HEK293T (cell line): ENCODE measurements around the gene CISH.

Experiments used
- CTCF ChIA-PET: fragments of 350-600 bp; formaldehyde crosslinking; extraction: SDS; loops from one replicate; lab custom pipeline; 2021; ENCODE audit warnings: antibody characterized with exemption, inconsistent platforms; lab: Yijun Ruan, JAX
- POLR2A ChIA-PET: fragments of 350-600 bp; formaldehyde crosslinking; extraction: SDS; loops from one replicate; lab custom pipeline; 2020; ENCODE audit warnings: antibody characterized with exemption, inconsistent platforms; lab: Yijun Ruan, JAX
- DNase-seq: peaks from one replicate; pipeline ENCODE4 v3.0.0; 2012; ENCODE audit warnings: mixed read lengths; ENCODE audit errors: extremely low spot score
- ARNT ChIP-seq: fragments of 450-650 bp; IDR thresholded peaks from 2 replicates; pipeline ENCODE4 v1.6.1; 2017; ENCODE audit warnings: mild to moderate bottlenecking
- CTBP1 ChIP-seq: fragments of 450-650 bp; IDR thresholded peaks from 2 replicates; pipeline ENCODE4 v1.6.1; 2016; ENCODE audit warnings: borderline replicate concordance
- ELF4 ChIP-seq: fragments of 450-650 bp; IDR thresholded peaks from 2 replicates; pipeline ENCODE4 v1.6.1; 2017; ENCODE audit warnings: antibody characterized with exemption
- FOXA1 ChIP-seq: fragments of 450-650 bp; IDR thresholded peaks from 2 replicates; pipeline ENCODE4 v1.6.1; 2016; ENCODE audit warnings: mild to moderate bottlenecking
- FOXK2 ChIP-seq: fragments of 450-650 bp; IDR thresholded peaks from 2 replicates; pipeline ENCODE4 v1.6.1; 2016; ENCODE audit warnings: mild to moderate bottlenecking
- FOXM1 ChIP-seq: fragments of 450-650 bp; IDR thresholded peaks from 2 replicates; pipeline ENCODE4 v1.6.1; 2017; ENCODE audit warnings: mild to moderate bottlenecking, borderline replicate concordance
- HDGF ChIP-seq: fragments of 450-650 bp; IDR thresholded peaks from 2 replicates; pipeline ENCODE4 v1.6.1; 2017; ENCODE audit warnings: antibody characterized with exemption, borderline replicate concordance
- L3MBTL2 ChIP-seq: fragments of 450-650 bp; conservative IDR thresholded peaks from 2 replicates; pipeline ENCODE4 v1.6.1; 2016; ENCODE audit warnings: mild to moderate bottlenecking
- LEF1 ChIP-seq: fragments of 450-650 bp; IDR thresholded peaks from 2 replicates; pipeline ENCODE4 v1.6.1; 2017; ENCODE audit warnings: mild to moderate bottlenecking, borderline replicate concordance
- NFRKB ChIP-seq: fragments of 450-650 bp; IDR thresholded peaks from 2 replicates; pipeline ENCODE4 v1.6.1; 2016; ENCODE audit warnings: mild to moderate bottlenecking, moderate library complexity
- SP1 ChIP-seq: fragments of 450-650 bp; IDR thresholded peaks from 2 replicates; pipeline ENCODE4 v1.6.1; 2017
- SUZ12 ChIP-seq: fragments of 450-650 bp; IDR thresholded peaks from 2 replicates; pipeline ENCODE4 v1.6.1; 2016; ENCODE audit warnings: mild to moderate bottlenecking
- TARDBP ChIP-seq: fragments of 450-650 bp; IDR thresholded peaks from 2 replicates; pipeline ENCODE4 v1.6.1; 2016
- ZNF384 ChIP-seq: fragments of 450-650 bp; IDR thresholded peaks from 2 replicates; pipeline ENCODE4 v1.6.1; 2016
- TF ChIP-seq, protein P1 (sequence below): fragments of 450-650 bp; IDR thresholded peaks from 2 replicates; pipeline ENCODE4 v1.6.1; 2016

Gene CISH

GRCh38 chr3:50656417-50657195 is 45.0 kb upstream of the CISH start:
- CTCF ChIA-PET, result interaction anchor here (1.1 to 1.8 kb wide), 2 partner anchors 26 to 41 kb away, joined by 5 to 6 read pairs; no protein-coding TSS in a partner anchor
- POLR2A ChIA-PET, result interaction anchor here (1.7 kb wide), 1 partner anchor 39 kb away, joined by 9 read pairs; the partner anchor contains the start of gene MAPKAPK3
- DNase-seq, result no peak
- no peak for TF ChIP-seq ARNT
- no peak for TF ChIP-seq FOXA1
- TF ChIP-seq ZNF384, result no peak
- no peak for TF ChIP-seq TARDBP
- TF ChIP-seq LEF1, result no peak
- TF ChIP-seq, protein P1, sequence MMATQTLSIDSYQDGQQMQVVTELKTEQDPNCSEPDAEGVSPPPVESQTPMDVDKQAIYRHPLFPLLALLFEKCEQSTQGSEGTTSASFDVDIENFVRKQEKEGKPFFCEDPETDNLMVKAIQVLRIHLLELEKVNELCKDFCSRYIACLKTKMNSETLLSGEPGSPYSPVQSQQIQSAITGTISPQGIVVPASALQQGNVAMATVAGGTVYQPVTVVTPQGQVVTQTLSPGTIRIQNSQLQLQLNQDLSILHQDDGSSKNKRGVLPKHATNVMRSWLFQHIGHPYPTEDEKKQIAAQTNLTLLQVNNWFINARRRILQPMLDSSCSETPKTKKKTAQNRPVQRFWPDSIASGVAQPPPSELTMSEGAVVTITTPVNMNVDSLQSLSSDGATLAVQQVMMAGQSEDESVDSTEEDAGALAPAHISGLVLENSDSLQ, result no peak
- TF ChIP-seq SP1, result no peak
- TF ChIP-seq FOXK2, result no peak
- no peak for TF ChIP-seq FOXM1
- TF ChIP-seq L3MBTL2, result no peak
- TF ChIP-seq ELF4, result no peak
- no peak for TF ChIP-seq NFRKB

DNA sequence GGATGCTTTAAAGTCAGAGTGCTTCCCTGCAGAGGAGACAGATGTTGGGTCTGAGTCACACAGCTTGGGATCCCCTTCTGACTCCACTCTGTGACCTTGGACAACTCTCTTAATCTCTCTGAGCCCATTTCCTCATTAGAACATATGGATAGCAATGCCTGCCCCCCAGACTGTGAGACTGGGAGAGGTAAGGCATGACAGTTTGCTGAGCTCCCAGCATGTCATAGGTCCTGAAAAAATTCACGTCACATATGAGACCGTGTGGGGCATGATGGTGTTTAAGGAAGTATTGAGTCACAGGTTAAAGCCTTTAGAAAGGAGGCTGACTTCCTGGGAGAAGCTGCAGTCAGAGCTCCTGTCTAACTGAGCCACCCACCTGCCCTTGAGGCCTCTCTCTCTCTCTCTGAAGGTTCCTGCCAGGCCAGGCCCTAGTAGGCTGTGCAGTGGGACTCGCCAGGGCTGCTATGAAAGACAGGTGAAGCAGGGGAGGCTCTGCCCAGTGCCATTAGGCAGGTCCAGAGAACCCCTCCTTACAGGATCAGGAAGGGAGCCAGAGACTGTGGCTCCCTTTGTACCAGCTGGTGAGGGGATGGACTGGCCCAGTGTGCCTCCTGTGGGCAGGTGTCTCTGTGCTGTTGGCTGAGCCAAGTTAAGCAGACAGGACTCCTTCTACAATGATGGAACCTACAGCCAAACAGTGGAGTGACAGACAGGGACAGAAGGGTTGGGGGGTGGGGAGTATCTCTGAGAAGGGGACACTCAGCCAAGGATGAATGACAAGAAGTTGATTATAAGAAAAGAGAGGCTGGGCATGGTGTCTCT is 43.6 kb upstream of the CISH start:
- TF ChIP-seq, protein P1, result no peak
- TF ChIP-seq CTBP1 (no peak), FOXA1 (no peak), LEF1 (no peak), TARDBP (no peak)
- CTCF ChIA-PET, result interaction anchor here (4.5 kb wide), 1 partner anchor 39 kb away, joined by 37 read pairs; the partner anchor contains the start of gene MAPKAPK3
- DNase-seq, result no peak
- POLR2A ChIA-PET, result interaction anchor here (0.9 kb wide), 1 partner anchor 16 kb away, joined by 3 read pairs; no protein-coding TSS in a partner anchor

DNA sequence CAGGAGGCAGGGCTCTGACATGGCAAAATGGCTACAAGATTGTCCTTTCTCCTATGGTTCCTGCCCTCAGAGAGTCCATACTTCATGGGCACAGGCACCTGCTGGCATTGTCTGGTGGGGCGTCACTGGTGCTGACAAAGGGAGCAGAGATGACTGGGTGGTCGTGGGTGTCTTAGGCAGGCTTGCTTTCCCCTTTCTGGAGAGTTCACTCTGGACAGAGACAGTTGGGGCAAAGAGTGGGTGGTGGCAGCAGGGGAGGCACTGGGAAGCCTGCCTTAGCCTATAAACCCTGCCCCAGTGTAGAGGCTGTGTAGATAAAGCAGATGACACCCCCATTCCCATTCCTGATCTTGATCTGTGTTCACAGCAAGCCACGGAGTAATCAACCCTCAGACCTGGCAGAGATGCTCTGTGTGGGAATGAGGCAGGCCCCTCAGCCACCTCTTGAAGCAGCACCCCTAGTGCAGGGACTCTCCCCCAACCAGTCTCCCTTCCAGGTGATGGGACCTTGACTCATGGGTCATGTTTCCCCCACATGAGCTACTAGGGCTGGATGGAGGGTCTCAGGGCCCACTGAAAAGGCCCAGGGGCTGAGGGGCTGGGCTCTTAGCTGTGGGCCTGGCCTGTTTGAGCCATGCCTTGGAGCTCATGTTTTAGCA is 42.5 kb upstream of the CISH start:
- TF ChIP-seq FOXA1 (no peak), ELF4 (no peak), LEF1 (no peak), CTBP1 (no peak)
- CTCF ChIA-PET, result interaction anchor here (1.9 to 4.5 kb wide), 2 partner anchors 23 to 38 kb away, joined by 15 to 37 read pairs; partner anchors contain the start of gene MAPKAPK3
- no peak for DNase-seq
- POLR2A ChIA-PET, result interaction anchor here (0.9 to 1.2 kb wide), 2 partner anchors 17 to 34 kb away, joined by 3 read pairs; no protein-coding TSS in a partner anchor

- POLR2A ChIA-PET, result interaction anchor here (0.6 to 2.2 kb wide), 5 partner anchors 18 to 83 kb away, joined by 3 to 12 read pairs (median 3); partner anchors contain the start of genes HEMK1 and MAPKAPK3
- CTCF ChIA-PET, result interaction anchor here (0.6 to 4.5 kb wide), 11 partner anchors 10 to 191 kb away, joined by 3 to 37 read pairs (median 4); partner anchors contain the start of gene MAPKAPK3
- peak; percentile 31 for DNase-seq
- no peak for TF ChIP-seq NFRKB
Observed at GRCh38 chr3:50652709-50653108, 41.1 kb upstream of the CISH start.

DNA sequence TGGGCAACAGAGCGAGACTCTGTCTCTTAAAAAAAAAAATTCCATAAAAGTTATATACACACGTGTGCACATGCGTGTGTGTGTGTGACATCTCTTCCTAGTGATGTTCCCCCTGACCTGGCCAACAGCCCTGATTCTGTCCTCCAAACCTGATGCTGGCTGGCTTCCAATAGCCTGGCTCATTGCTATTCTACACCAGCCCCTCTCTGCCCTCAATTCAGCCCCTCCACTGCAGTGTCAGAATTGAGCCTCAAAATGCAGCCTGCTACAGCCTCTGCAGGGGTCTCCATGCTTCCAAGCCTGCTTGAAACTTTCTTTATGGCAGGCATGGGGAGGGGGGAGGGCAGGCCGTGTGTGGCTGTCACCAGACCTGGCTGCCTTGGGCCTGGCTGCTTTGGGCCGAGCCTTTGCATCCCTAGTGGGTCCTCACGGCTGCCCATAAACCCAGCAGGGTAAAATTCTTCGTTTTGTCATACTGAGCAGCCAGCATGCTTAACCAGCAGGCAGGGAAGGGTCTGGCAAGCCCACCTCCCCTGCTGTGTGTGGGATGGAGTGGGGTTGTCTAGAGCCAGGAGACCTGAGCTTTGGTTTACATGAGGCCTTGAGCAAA is 40.5 kb upstream of the CISH start:
- TF ChIP-seq ARNT (no peak), LEF1 (no peak), SP1 (no peak), SUZ12 (no peak), L3MBTL2 (no peak), TARDBP (no peak)
- TF ChIP-seq, protein P1, result no peak
- CTCF ChIA-PET, result interaction anchor here (0.6 to 4.5 kb wide), 9 partner anchors 10 to 191 kb away, joined by 3 to 37 read pairs (median 4); partner anchors contain the start of gene MAPKAPK3
- no peak for DNase-seq
- POLR2A ChIA-PET, result interaction anchor here (2.2 kb wide), 1 partner anchor 35 kb away, joined by 12 read pairs; the partner anchor contains the start of gene MAPKAPK3

GRCh38 chr3:50651445-50651844 is 39.9 kb upstream of the CISH start:
- no peak for DNase-seq
- TF ChIP-seq ELF4 (no peak), HDGF (no peak), LEF1 (no peak), SUZ12 (no peak), FOXM1 (no peak)
- TF ChIP-seq, protein P1, result no peak
- ChIA-PET POLR2A (interaction anchor here (2.2 kb wide), 1 partner anchor 34 kb away, joined by 12 read pairs; the partner anchor contains the start of gene MAPKAPK3), CTCF (interaction anchor here (4.5 kb wide), 1 partner anchor 36 kb away, joined by 37 read pairs; the partner anchor contains the start of gene MAPKAPK3)
